DMS153 (cell line): ENCODE results near the gene FKBP10.
A peak's percentile ranks its signal among the peaks of the same experiment; 100 is the strongest.
"Not testable (repeated sequence)": the region's sequence is repeated elsewhere in the genome, so short reads cannot be mapped to it uniquely, and the experiment has no call there.

Source experiments
- DNase-seq: peaks from one replicate; lab custom pipeline; 2025; lab: John Stamatoyannopoulos, UW

FKBP10 gene

GRCh38 chr17:41839448-41839847 lies 26.6 kb downstream of the FKBP10 start:
- not testable (repeated sequence) for DNase-seq

- not testable (repeated sequence) for DNase-seq
These were observed 28.0 kb downstream of the FKBP10 start for GRCh38 chr17:41840781-41841180.

GRCh38 chr17:41844971-41845370 lies 32.2 kb downstream of the FKBP10 start:
- no peak for DNase-seq

GRCh38 chr17:41848788-41849187 lies 36.0 kb downstream of the FKBP10 start:
- no peak for DNase-seq

- no peak for DNase-seq
These were observed 36.6 kb downstream of the FKBP10 start for GRCh38 chr17:41849251-41849990.

- not testable (repeated sequence) for DNase-seq
These were observed 38.6 kb downstream of the FKBP10 start for GRCh38 chr17:41851382-41851781.

GRCh38 chr17:41860254-41860931 lies 47.6 kb downstream of the FKBP10 start:
- no peak for DNase-seq

GRCh38 chr17:41863074-41863848 lies 50.5 kb downstream of the FKBP10 start:
- no peak for DNase-seq

- no peak for DNase-seq
These were observed 51.7 kb downstream of the FKBP10 start for GRCh38 chr17:41864498-41864835.

- peak; percentile 87 for DNase-seq
These were observed 52.2 kb downstream of the FKBP10 start, which contains the start of gene KLHL11 for GRCh38 chr17:41864836-41865595. Gene KLHL11, minus strand, starts transcription at chr17:41865423. Its CDS starts 53 bp downstream, at chr17:41865370.

GRCh38 chr17:41865596-41865893 lies 52.7 kb downstream of the FKBP10 start:
- DNase-seq = no peak

GRCh38 chr17:41868568-41868967 lies 55.8 kb downstream of the FKBP10 start:
- no peak for DNase-seq

- no peak for DNase-seq
These were observed 56.6 kb downstream of the FKBP10 start for GRCh38 chr17:41869426-41869825.

GRCh38 chr17:41870097-41870496 lies 57.3 kb downstream of the FKBP10 start:
- DNase-seq = no peak

- no peak for DNase-seq
These were observed 57.8 kb downstream of the FKBP10 start for GRCh38 chr17:41870627-41871026.

- DNase-seq = no peak
These were observed 59.0 kb downstream of the FKBP10 start for GRCh38 chr17:41871789-41872188.
